OCI-LY1 (cell line): ENCODE measurements around the gene CHMP4B.

ENCODE experiments used
- H2AFZ ChIP-seq: fragments of 200-600 bp; sonication (generic), shearing (Covaris generic); 2 replicates; pipeline ENCODE4 v1.6.0; 2014; ENCODE audit warnings: antibody characterized with exemption, mild to moderate bottlenecking, low read length
- H3F3A ChIP-seq: fragments of 200-600 bp; sonication (generic), shearing (Covaris generic); 2 replicates; pipeline ENCODE4 v1.6.0; 2014; ENCODE audit warnings: mild to moderate bottlenecking, antibody characterized with exemption, low read length, moderate library complexity; ENCODE audit not compliant: insufficient read depth
- H3K27ac ChIP-seq: fragments of 200-600 bp; sonication (generic); 2 replicates; pipeline ENCODE4 v1.5.1; 2014; ENCODE audit warnings: low read length, mixed run types, mild to moderate bottlenecking, low read depth; ENCODE audit not compliant: poor library complexity, severe bottlenecking
- H3K27me3 ChIP-seq: fragments of 200-600 bp; sonication (generic); 2 replicates; pipeline ENCODE4 v1.6.0; 2014; ENCODE audit warnings: antibody characterized with exemption, mild to moderate bottlenecking, low read length, moderate library complexity; ENCODE audit not compliant: insufficient read depth
- H3K36me3 ChIP-seq: fragments of 200-600 bp; sonication (generic); 2 replicates; pipeline ENCODE4 v1.6.1; 2014; ENCODE audit warnings: mild to moderate bottlenecking, antibody characterized with exemption, low read length, moderate library complexity, mixed read lengths; ENCODE audit not compliant: insufficient read depth
- H3K4me1 ChIP-seq: fragments of 200-600 bp; sonication (generic); 2 replicates; pipeline ENCODE4 v1.5.1; 2014; ENCODE audit warnings: mild to moderate bottlenecking, low read length, moderate library complexity; ENCODE audit not compliant: insufficient read depth, severe bottlenecking
- H3K4me2 ChIP-seq: fragments of 200-600 bp; sonication (generic), shearing (Covaris generic); 2 replicates; pipeline ENCODE4 v1.6.1; 2014; ENCODE audit warnings: low read length
- H3K4me3 ChIP-seq: fragments of 200-600 bp; sonication (generic); 2 replicates; pipeline ENCODE4 v1.5.1; 2014; ENCODE audit warnings: low read length, low read depth, mild to moderate bottlenecking, mixed read lengths; ENCODE audit not compliant: poor library complexity, severe bottlenecking
- H3K79me2 ChIP-seq: fragments of 200-600 bp; shearing (Covaris generic); 2 replicates; pipeline ENCODE4 v1.6.1; 2016; ENCODE audit warnings: mixed run types, low read length, mixed read lengths; ENCODE audit not compliant: insufficient read depth
- H3K9ac ChIP-seq: fragments of 200-600 bp; sonication (generic), shearing (Covaris generic); 2 replicates; pipeline ENCODE4 v1.6.1; 2014; ENCODE audit warnings: mild to moderate bottlenecking, low read length, mixed read lengths
- H3K9me2 ChIP-seq: fragments of 200-600 bp; sonication (generic), shearing (Covaris generic); 2 replicates; pipeline ENCODE4 v1.6.1; 2014; ENCODE audit warnings: low read depth, mild to moderate bottlenecking, low read length, mixed read lengths
- H3K9me3 ChIP-seq: fragments of 200-600 bp; shearing (Covaris generic); 2 replicates; pipeline ENCODE4 v1.6.1; 2014; ENCODE audit warnings: low read length, mixed read lengths
- H4K20me1 ChIP-seq: fragments of 200-600 bp; sonication (generic), shearing (Covaris generic); 2 replicates; pipeline ENCODE4 v1.6.0; 2016; ENCODE audit warnings: mild to moderate bottlenecking, low read length; ENCODE audit not compliant: insufficient read depth
- EZH2 ChIP-seq: fragments of 200-600 bp; sonication (generic), shearing (Covaris generic); IDR thresholded peaks from 2 replicates; pipeline ENCODE4 v1.8.0; 2017; ENCODE audit warnings: borderline replicate concordance, mixed run types, mild to moderate bottlenecking, antibody characterized with exemption, low read length, moderate library complexity, mixed read lengths
- TF ChIP-seq, protein P1 (sequence below): fragments of 200-600 bp; sonication (generic), shearing (Covaris generic); IDR thresholded peaks from 2 replicates; pipeline ENCODE4 v1.5.1; 2017; ENCODE audit warnings: mild to moderate bottlenecking, antibody characterized with exemption, low read length, moderate library complexity, mixed read lengths

The CHMP4B gene

DNA sequence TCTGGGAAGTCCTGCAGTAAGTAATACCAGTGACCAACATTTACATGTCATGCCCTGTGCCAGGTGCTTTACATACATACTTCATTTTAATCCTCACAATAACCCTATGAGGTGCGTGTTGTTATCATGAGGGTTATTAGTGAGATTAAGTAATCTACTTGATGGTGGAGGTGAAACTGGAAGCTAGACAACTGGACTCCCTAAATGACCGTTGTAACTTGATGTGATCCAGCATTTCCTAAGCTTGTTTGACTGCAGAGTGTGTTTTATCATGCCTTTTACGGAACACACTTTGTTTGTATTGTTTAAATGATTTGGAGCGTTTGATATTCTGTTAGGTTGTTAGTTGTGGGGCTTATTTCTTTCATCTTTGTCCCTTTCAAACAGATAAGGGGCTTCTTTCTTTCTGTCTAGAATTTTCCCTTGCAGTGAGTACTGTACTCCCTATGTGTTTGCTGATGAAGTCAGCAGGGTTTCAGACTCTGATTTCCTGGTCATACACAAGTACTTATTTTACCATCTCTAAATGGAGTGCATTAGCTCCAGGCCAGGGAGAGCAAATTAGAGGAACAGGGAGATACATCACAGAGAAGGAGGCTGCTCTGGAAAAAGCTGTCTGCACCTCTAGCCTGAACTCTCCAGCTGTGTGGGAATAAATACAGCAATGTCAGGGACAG is 29.7 kb downstream of the CHMP4B start:
- Histone ChIP-seq H3K27me3 (no peaks in the 10 kb centered on the region), H3F3A (no peaks in the 10 kb centered on the region), H3K4me3 (no peak overlapping the region), H4K20me1 (0 out of 2 replicates have a peak, but pooled peaks cover 3% of the 10 kb centered on the region), H3K9me3 (no peaks in the 10 kb centered on the region), H3K79me2 (peaks cover 55% of the 10 kb centered on the region), H3K4me2 (no peak overlapping the region), H3K9ac (no peak overlapping the region), H3K27ac (no peak overlapping the region), H3K36me3 (peaks cover 6% of the 10 kb centered on the region), H3K9me2 (no peaks in the 10 kb centered on the region), H3K4me1 (peaks cover 49% of the 10 kb centered on the region), H2AFZ (no peak overlapping the region)
- TF ChIP-seq, protein P1, sequence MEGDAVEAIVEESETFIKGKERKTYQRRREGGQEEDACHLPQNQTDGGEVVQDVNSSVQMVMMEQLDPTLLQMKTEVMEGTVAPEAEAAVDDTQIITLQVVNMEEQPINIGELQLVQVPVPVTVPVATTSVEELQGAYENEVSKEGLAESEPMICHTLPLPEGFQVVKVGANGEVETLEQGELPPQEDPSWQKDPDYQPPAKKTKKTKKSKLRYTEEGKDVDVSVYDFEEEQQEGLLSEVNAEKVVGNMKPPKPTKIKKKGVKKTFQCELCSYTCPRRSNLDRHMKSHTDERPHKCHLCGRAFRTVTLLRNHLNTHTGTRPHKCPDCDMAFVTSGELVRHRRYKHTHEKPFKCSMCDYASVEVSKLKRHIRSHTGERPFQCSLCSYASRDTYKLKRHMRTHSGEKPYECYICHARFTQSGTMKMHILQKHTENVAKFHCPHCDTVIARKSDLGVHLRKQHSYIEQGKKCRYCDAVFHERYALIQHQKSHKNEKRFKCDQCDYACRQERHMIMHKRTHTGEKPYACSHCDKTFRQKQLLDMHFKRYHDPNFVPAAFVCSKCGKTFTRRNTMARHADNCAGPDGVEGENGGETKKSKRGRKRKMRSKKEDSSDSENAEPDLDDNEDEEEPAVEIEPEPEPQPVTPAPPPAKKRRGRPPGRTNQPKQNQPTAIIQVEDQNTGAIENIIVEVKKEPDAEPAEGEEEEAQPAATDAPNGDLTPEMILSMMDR, result no peak
- TF ChIP-seq EZH2, result no peak

GRCh38 chr20:33841436-33841799 is 30.3 kb downstream of the CHMP4B start:
- H3K27me3 ChIP-seq, result no peaks in the 10 kb centered on the region
- H3K9ac ChIP-seq, result no peak overlapping the region
- H3K27ac ChIP-seq, result no peak overlapping the region
- TF ChIP-seq, protein P1, result no peak
- TF ChIP-seq EZH2, result no peak
- no peak overlapping the region for H3K4me2 ChIP-seq
- no peaks in the 10 kb centered on the region for H3K9me3 ChIP-seq
- peaks cover 49% of the 10 kb centered on the region for H3K4me1 ChIP-seq
- peaks cover 52% of the 10 kb centered on the region for H3K79me2 ChIP-seq
- no peak overlapping the region for H3K4me3 ChIP-seq
- H2AFZ ChIP-seq, result no peak overlapping the region
- H3F3A ChIP-seq, result no peaks in the 10 kb centered on the region
- H3K36me3 ChIP-seq, result peaks cover 5% of the 10 kb centered on the region; the same call in 1 of the 2 replicates
- no peaks in the 10 kb centered on the region for H3K9me2 ChIP-seq
- 0 out of 2 replicates have a peak, but pooled peaks cover 3% of the 10 kb centered on the region for H4K20me1 ChIP-seq

GRCh38 chr20:33842346-33842745 is 31.2 kb downstream of the CHMP4B start:
- H3K9me3 ChIP-seq, result no peaks in the 10 kb centered on the region
- no peak overlapping the region for H2AFZ ChIP-seq
- no peak overlapping the region for H3K27ac ChIP-seq
- no peak overlapping the region for H3K4me3 ChIP-seq
- H3K4me1 ChIP-seq, result peaks cover 42% of the 10 kb centered on the region
- peaks cover 52% of the 10 kb centered on the region for H3K79me2 ChIP-seq
- H3K4me2 ChIP-seq, result no peak overlapping the region
- no peaks in the 10 kb centered on the region for H3K9me2 ChIP-seq
- no peaks in the 10 kb centered on the region for H3F3A ChIP-seq
- no peak overlapping the region for H3K9ac ChIP-seq
- no peaks in the 10 kb centered on the region for H3K27me3 ChIP-seq
- no peak for TF ChIP-seq EZH2
- TF ChIP-seq, protein P1, result no peak
- H3K36me3 ChIP-seq, result peaks cover 5% of the 10 kb centered on the region; the same call in 1 of the 2 replicates
- 0 out of 2 replicates have a peak, but pooled peaks cover 3% of the 10 kb centered on the region for H4K20me1 ChIP-seq
